GM23338 (cell line): ENCODE data around the gene FCRL6. TPM values are rescaled to one million over a fixed set of nuclear protein-coding genes. Genes with fewer than 3 reads are reported as not detected.

Source experiments
- ATAC-seq: fragments of 200-7000 bp; cut with Tn5 transposase; 3 replicates; pipeline ENCODE4 v1.9.1; 2020
- DNase-seq: peaks from one replicate; pipeline ENCODE4 v3.0.0-alpha.2; 2015; ENCODE audit warnings: low spot score
- H2AFZ ChIP-seq: fragments of 200-600 bp; sonication (generic); 2 replicates; pipeline ENCODE4 v1.8.0; 2016; ENCODE audit warnings: antibody characterized with exemption, mild to moderate bottlenecking, moderate library complexity
- H3F3A ChIP-seq: fragments of 200-600 bp; sonication (generic); replicated peaks from 2 replicates; pipeline ENCODE4 v1.8.0; 2017; ENCODE audit warnings: antibody characterized with exemption, mixed run types, low read depth
- H3K27ac ChIP-seq: fragments of 200-600 bp; sonication (generic); 2 replicates; pipeline ENCODE4 v1.6.1; 2016; ENCODE audit warnings: low read depth
- H3K27me3 ChIP-seq: fragments of 200-600 bp; sonication (generic); 2 replicates; pipeline ENCODE4 v1.8.0; 2016; ENCODE audit warnings: mild to moderate bottlenecking, mixed run types, moderate library complexity; ENCODE audit not compliant: insufficient read depth
- H3K36me3 ChIP-seq: fragments of 200-600 bp; sonication (generic); 2 replicates; pipeline ENCODE4 v1.8.0; 2016; ENCODE audit warnings: mild to moderate bottlenecking; ENCODE audit not compliant: insufficient read depth
- H3K4me1 ChIP-seq: fragments of 200-600 bp; sonication (generic); 2 replicates; pipeline ENCODE4 v1.8.0; 2016; ENCODE audit warnings: mild to moderate bottlenecking, moderate library complexity; ENCODE audit not compliant: insufficient read depth
- H3K4me2 ChIP-seq: fragments of 200-600 bp; sonication (generic); 2 replicates; pipeline ENCODE4 v1.7.1; 2017; ENCODE audit warnings: mixed run types
- H3K4me3 ChIP-seq: fragments of 200-600 bp; sonication (generic); 2 replicates; pipeline ENCODE4 v1.6.1; 2016; ENCODE audit warnings: mixed run types
- H3K79me2 ChIP-seq: fragments of 200-600 bp; sonication (generic); replicated peaks from 2 replicates; pipeline ENCODE4 v1.8.0; 2017; ENCODE audit warnings: mild to moderate bottlenecking; ENCODE audit not compliant: insufficient read depth
- H3K9me2 ChIP-seq: fragments of 200-600 bp; sonication (generic); 2 replicates; pipeline ENCODE4 v1.8.0; 2017; ENCODE audit not compliant: insufficient read depth
- H4K20me1 ChIP-seq: fragments of 200-600 bp; sonication (generic); replicated peaks from 2 replicates; pipeline ENCODE4 v1.8.0; 2017; ENCODE audit warnings: mild to moderate bottlenecking; ENCODE audit not compliant: insufficient read depth
- H3K27ac Mint-ChIP-seq: 2 replicates; pipeline ENCODE4 v1.8.0; 2020; ENCODE audit warnings: inconsistent platforms, mild to moderate bottlenecking, moderate library complexity, mixed read lengths
- H3K27me3 Mint-ChIP-seq: 3 replicates; pipeline ENCODE4 v1.8.0; 2022; ENCODE audit warnings: low read depth, mild to moderate bottlenecking, moderate library complexity, mixed read lengths, inconsistent platforms; ENCODE audit not compliant: insufficient read depth, poor library complexity
- H3K36me3 Mint-ChIP-seq: 3 replicates; pipeline ENCODE4 v1.8.0; 2021; ENCODE audit warnings: low read depth, mild to moderate bottlenecking, inconsistent platforms, moderate library complexity, mixed read lengths
- H3K4me1 Mint-ChIP-seq: 3 replicates; pipeline ENCODE4 v1.8.0; 2020; ENCODE audit warnings: mild to moderate bottlenecking, inconsistent platforms, mixed read lengths
- H3K4me3 Mint-ChIP-seq: 3 replicates; pipeline ENCODE4 v1.8.0; 2021; ENCODE audit warnings: moderate library complexity, mild to moderate bottlenecking, inconsistent platforms, mixed read lengths
- H3K9me3 Mint-ChIP-seq: 3 replicates; pipeline ENCODE4 v1.8.0; 2020; ENCODE audit warnings: moderate library complexity, mild to moderate bottlenecking, inconsistent platforms, mixed read lengths
- CREB1 ChIP-seq: fragments of 250-450 bp; sonication (Bioruptor Pico); IDR thresholded peaks from 2 replicates; pipeline ENCODE4 v1.5.0; 2020; ENCODE audit warnings: low read depth, mild to moderate bottlenecking, moderate library complexity
- EZH2 ChIP-seq: fragments of 200-600 bp; sonication (generic); IDR thresholded peaks from one replicate; pipeline ENCODE4 v1.8.0; 2017; ENCODE audit warnings: antibody characterized with exemption, mild to moderate bottlenecking, low read depth; ENCODE audit not compliant: unreplicated experiment
- EZH2phosphoT487 ChIP-seq: fragments of 200-600 bp; sonication (generic); IDR thresholded peaks from one replicate; pipeline ENCODE4 v1.8.1; 2018; ENCODE audit warnings: antibody characterized with exemption; ENCODE audit not compliant: unreplicated experiment
- JUNB ChIP-seq: IDR thresholded peaks from one replicate; pipeline ENCODE4 v1.6.1; 2016; ENCODE audit warnings: antibody characterized with exemption; ENCODE audit not compliant: unreplicated experiment
- NANOG ChIP-seq: IDR thresholded peaks from 2 replicates; pipeline ENCODE4 v1.6.1; 2016; ENCODE audit warnings: antibody characterized with exemption, borderline replicate concordance
- POLR2AphosphoS5 ChIP-seq: IDR thresholded peaks from 2 replicates; pipeline ENCODE4 v1.6.1; 2016; ENCODE audit warnings: antibody characterized with exemption, low read depth
- STAT1 ChIP-seq: IDR thresholded peaks from one replicate; pipeline ENCODE4 v1.6.1; 2016; ENCODE audit warnings: antibody characterized with exemption; ENCODE audit not compliant: unreplicated experiment
- ZNF114 ChIP-seq: fragments of 250-450 bp; sonication (Bioruptor Pico); IDR thresholded peaks from 2 replicates; pipeline ENCODE4 v1.5.0; 2020; ENCODE audit warnings: mild to moderate bottlenecking, moderate library complexity
- ZNF331 ChIP-seq: fragments of 250-450 bp; sonication (Bioruptor Pico); IDR thresholded peaks from 2 replicates; pipeline ENCODE4 v1.5.0; 2020; ENCODE audit warnings: low read depth, mild to moderate bottlenecking, moderate library complexity
- polyA plus RNA-seq: library from polyadenylated mRNA; unstranded; fragments of >200 nt; fragmentation: Nextera tagmentation; extraction: Ambion mirVana; gene quantifications from 2 replicates; pipeline ENCODE4 v1.2.1, GENCODE V29; 2016
- total RNA-seq: library from RNA; depleted of rRNA; stranded (reverse); fragments of >200 nt; shearing (Covaris generic); gene quantifications from 2 replicates; pipeline ENCODE4 v1.2.3, GENCODE V29; 2014
- TF ChIP-seq, protein P1 (sequence below), 2 experiments: fragments of 200-600 bp in 1 of 2; sonication (generic) in 1 of 2; conservative IDR thresholded peaks; 2 replicates each; pipeline versions ENCODE4 v1.5.1 to v1.6.1; 2016 to 2017; ENCODE audit warnings: antibody characterized with exemption in 2 of 2, low read depth in 2 of 2, mild to moderate bottlenecking in 2 of 2, moderate library complexity in 1 of 2
- TF ChIP-seq, protein P2 (sequence below): fragments of 250-450 bp; sonication (Bioruptor Pico); IDR thresholded peaks from 2 replicates; pipeline ENCODE4 v1.5.0; 2020; ENCODE audit warnings: mild to moderate bottlenecking, moderate library complexity
- TF ChIP-seq, protein P3 (sequence below): IDR thresholded peaks from one replicate; pipeline ENCODE4 v1.6.1; 2018; ENCODE audit warnings: antibody characterized with exemption; ENCODE audit not compliant: unreplicated experiment
- TF ChIP-seq, protein P4 (sequence below): IDR thresholded peaks from 2 replicates; pipeline ENCODE4 v1.6.1; 2016; ENCODE audit warnings: antibody characterized with exemption

The FCRL6 gene
- total and polyA plus RNA-seq, 2 experiments from 2014 or later: not detected

DNA sequence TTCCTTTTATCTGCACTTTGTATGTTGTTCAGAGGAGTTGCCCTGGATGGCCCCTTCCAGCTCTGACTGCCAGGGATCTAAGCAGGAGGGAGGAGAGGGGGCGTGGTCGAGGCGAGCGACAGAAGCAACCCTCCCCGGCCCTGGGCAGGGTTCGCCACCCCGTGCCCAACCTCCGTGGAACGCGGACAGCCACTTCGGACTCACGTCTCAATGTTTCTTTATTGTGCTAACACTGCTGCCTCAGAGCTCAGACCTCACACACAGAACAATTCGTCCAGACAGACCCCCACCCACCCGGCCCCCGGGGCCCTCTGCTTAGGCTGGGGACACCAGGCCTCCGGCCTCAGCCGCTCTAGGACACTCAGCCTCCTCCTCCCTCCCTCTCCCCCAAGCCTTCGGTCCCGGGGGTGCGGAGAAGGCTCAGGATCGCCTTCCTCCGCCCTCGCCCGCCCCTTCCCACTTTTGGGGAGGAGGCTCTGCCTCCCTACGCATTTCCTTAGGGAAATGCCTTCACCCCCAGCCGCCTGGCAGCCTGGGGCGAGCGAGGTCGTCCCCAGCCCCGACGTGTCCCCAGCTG lies 52.0 kb downstream of the FCRL6 start:
- Mint-ChIP-seq H3K9me3 (no peaks in the 10 kb centered on the region), H3K27me3 (peaks cover 21% of the 10 kb centered on the region), H3K4me1 (peaks cover 9% of the 10 kb centered on the region), H3K36me3 (no peaks in the 10 kb centered on the region; the same call in 2 of the 3 replicates), H3K27ac (no peak overlapping the region), H3K4me3 (peak overlapping the region; percentile 84)
- TF ChIP-seq, protein P1, sequence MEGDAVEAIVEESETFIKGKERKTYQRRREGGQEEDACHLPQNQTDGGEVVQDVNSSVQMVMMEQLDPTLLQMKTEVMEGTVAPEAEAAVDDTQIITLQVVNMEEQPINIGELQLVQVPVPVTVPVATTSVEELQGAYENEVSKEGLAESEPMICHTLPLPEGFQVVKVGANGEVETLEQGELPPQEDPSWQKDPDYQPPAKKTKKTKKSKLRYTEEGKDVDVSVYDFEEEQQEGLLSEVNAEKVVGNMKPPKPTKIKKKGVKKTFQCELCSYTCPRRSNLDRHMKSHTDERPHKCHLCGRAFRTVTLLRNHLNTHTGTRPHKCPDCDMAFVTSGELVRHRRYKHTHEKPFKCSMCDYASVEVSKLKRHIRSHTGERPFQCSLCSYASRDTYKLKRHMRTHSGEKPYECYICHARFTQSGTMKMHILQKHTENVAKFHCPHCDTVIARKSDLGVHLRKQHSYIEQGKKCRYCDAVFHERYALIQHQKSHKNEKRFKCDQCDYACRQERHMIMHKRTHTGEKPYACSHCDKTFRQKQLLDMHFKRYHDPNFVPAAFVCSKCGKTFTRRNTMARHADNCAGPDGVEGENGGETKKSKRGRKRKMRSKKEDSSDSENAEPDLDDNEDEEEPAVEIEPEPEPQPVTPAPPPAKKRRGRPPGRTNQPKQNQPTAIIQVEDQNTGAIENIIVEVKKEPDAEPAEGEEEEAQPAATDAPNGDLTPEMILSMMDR (conservative IDR thresholded peaks at IDR 0.05; ENCODE audit: low read depth in 2 of 2): no peak
- TF ChIP-seq ZNF114 (no peak), ZNF331 (CRISPR knock-in tag) (no peak), NANOG (no peak), EZH2phosphoT487 (no peak), JUNB (no peak), POLR2AphosphoS5 (no peak), STAT1 (no peak), CREB1 (CRISPR knock-in tag) (no peak), EZH2 (no peak)
- TF ChIP-seq, protein P2, sequence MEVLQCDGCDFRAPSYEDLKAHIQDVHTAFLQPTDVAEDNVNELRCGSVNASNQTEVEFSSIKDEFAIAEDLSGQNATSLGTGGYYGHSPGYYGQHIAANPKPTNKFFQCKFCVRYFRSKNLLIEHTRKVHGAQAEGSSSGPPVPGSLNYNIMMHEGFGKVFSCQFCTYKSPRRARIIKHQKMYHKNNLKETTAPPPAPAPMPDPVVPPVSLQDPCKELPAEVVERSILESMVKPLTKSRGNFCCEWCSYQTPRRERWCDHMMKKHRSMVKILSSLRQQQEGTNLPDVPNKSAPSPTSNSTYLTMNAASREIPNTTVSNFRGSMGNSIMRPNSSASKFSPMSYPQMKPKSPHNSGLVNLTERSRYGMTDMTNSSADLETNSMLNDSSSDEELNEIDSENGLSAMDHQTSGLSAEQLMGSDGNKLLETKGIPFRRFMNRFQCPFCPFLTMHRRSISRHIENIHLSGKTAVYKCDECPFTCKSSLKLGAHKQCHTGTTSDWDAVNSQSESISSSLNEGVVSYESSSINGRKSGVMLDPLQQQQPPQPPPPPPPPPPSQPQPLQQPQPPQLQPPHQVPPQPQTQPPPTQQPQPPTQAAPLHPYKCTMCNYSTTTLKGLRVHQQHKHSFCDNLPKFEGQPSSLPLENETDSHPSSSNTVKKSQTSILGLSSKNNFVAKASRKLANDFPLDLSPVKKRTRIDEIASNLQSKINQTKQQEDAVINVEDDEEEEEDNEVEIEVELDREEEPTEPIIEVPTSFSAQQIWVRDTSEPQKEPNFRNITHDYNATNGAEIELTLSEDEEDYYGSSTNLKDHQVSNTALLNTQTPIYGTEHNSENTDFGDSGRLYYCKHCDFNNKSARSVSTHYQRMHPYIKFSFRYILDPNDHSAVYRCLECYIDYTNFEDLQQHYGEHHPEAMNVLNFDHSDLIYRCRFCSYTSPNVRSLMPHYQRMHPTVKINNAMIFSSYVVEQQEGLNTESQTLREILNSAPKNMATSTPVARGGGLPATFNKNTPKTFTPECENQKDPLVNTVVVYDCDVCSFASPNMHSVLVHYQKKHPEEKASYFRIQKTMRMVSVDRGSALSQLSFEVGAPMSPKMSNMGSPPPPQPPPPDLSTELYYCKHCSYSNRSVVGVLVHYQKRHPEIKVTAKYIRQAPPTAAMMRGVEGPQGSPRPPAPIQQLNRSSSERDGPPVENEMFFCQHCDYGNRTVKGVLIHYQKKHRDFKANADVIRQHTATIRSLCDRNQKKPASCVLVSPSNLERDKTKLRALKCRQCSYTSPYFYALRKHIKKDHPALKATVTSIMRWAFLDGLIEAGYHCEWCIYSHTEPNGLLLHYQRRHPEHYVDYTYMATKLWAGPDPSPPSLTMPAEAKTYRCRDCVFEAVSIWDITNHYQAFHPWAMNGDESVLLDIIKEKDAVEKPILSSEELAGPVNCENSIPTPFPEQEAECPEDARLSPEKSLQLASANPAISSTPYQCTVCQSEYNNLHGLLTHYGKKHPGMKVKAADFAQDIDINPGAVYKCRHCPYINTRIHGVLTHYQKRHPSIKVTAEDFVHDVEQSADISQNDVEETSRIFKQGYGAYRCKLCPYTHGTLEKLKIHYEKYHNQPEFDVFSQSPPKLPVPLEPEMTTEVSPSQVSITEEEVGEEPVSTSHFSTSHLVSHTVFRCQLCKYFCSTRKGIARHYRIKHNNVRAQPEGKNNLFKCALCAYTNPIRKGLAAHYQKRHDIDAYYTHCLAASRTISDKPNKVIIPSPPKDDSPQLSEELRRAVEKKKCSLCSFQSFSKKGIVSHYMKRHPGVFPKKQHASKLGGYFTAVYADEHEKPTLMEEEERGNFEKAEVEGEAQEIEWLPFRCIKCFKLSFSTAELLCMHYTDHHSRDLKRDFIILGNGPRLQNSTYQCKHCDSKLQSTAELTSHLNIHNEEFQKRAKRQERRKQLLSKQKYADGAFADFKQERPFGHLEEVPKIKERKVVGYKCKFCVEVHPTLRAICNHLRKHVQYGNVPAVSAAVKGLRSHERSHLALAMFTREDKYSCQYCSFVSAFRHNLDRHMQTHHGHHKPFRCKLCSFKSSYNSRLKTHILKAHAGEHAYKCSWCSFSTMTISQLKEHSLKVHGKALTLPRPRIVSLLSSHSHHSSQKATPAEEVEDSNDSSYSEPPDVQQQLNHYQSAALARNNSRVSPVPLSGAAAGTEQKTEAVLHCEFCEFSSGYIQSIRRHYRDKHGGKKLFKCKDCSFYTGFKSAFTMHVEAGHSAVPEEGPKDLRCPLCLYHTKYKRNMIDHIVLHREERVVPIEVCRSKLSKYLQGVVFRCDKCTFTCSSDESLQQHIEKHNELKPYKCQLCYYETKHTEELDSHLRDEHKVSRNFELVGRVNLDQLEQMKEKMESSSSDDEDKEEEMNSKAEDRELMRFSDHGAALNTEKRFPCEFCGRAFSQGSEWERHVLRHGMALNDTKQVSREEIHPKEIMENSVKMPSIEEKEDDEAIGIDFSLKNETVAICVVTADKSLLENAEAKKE (CRISPR knock-in tag): no peak
- TF ChIP-seq, protein P3, sequence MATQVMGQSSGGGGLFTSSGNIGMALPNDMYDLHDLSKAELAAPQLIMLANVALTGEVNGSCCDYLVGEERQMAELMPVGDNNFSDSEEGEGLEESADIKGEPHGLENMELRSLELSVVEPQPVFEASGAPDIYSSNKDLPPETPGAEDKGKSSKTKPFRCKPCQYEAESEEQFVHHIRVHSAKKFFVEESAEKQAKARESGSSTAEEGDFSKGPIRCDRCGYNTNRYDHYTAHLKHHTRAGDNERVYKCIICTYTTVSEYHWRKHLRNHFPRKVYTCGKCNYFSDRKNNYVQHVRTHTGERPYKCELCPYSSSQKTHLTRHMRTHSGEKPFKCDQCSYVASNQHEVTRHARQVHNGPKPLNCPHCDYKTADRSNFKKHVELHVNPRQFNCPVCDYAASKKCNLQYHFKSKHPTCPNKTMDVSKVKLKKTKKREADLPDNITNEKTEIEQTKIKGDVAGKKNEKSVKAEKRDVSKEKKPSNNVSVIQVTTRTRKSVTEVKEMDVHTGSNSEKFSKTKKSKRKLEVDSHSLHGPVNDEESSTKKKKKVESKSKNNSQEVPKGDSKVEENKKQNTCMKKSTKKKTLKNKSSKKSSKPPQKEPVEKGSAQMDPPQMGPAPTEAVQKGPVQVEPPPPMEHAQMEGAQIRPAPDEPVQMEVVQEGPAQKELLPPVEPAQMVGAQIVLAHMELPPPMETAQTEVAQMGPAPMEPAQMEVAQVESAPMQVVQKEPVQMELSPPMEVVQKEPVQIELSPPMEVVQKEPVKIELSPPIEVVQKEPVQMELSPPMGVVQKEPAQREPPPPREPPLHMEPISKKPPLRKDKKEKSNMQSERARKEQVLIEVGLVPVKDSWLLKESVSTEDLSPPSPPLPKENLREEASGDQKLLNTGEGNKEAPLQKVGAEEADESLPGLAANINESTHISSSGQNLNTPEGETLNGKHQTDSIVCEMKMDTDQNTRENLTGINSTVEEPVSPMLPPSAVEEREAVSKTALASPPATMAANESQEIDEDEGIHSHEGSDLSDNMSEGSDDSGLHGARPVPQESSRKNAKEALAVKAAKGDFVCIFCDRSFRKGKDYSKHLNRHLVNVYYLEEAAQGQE: no peak
- TF ChIP-seq, protein P4, sequence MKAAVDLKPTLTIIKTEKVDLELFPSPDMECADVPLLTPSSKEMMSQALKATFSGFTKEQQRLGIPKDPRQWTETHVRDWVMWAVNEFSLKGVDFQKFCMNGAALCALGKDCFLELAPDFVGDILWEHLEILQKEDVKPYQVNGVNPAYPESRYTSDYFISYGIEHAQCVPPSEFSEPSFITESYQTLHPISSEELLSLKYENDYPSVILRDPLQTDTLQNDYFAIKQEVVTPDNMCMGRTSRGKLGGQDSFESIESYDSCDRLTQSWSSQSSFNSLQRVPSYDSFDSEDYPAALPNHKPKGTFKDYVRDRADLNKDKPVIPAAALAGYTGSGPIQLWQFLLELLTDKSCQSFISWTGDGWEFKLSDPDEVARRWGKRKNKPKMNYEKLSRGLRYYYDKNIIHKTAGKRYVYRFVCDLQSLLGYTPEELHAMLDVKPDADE: no peak
- no peaks in the 10 kb centered on the region for H3K9me2 ChIP-seq
- H3K27me3 ChIP-seq: peaks cover 47% of the 10 kb centered on the region
- H3F3A ChIP-seq: 0 out of 2 replicates have a peak, but pooled peaks cover 2% of the 10 kb centered on the region
- H4K20me1 ChIP-seq: no peaks in the 10 kb centered on the region
- peak overlapping the region; percentile 82 for H3K4me3 ChIP-seq
- H3K27ac ChIP-seq: no peak overlapping the region
- peak overlapping the region; percentile 74 for H3K4me2 ChIP-seq
- peak overlapping the region; percentile 94 for H2AFZ ChIP-seq
- ATAC-seq (peak; percentile 81), DNase-seq (peak; percentile 72)
- no peaks in the 10 kb centered on the region for H3K79me2 ChIP-seq
- H3K36me3 ChIP-seq: no peaks in the 10 kb centered on the region
- peaks cover 6% of the 10 kb centered on the region for H3K4me1 ChIP-seq
